OCI-LY3 (cell line): Measurements from ENCODE around the gene TMEM63B.

Experiments used
- CTCF ChIP-seq: fragments of 200-600, 300-600 bp; sonication (generic); IDR thresholded peaks from 2 replicates; pipeline ENCODE4 v1.5.1; 2014; ENCODE audit warnings: antibody characterized with exemption, low read length, low read depth
- EZH2phosphoT487 ChIP-seq: fragments of 200-600 bp; shearing (Covaris generic); IDR thresholded peaks from 2 replicates; pipeline ENCODE4 v1.6.1; 2018; ENCODE audit warnings: antibody characterized with exemption, mixed run types, low read depth

- TF ChIP-seq CTCF (no peak), EZH2phosphoT487 (no peak)
Observed at GRCh38 chr6:44171899-44172546, 44.7 kb downstream of the TMEM63B start.
